K562 (cell line): ENCODE data around the gene ANKMY1. TPM values are rescaled to one million over a fixed set of nuclear protein-coding genes. Genes with fewer than 3 reads are reported as not detected.

Experiments
- CBFA2T2 ChIP-seq: fragments of 450-650 bp; conservative IDR thresholded peaks from 2 replicates; pipeline ENCODE4 v1.6.1; 2017; ENCODE audit warnings: mild to moderate bottlenecking
- CHD7 ChIP-seq: fragments of 200-600 bp; sonication (generic); IDR thresholded peaks from one replicate; pipeline ENCODE4 v1.6.1; 2012; ENCODE audit warnings: mild to moderate bottlenecking, low read depth, low read length, inconsistent platforms
- DMBX1 ChIP-seq: fragments of 250-450 bp; sonication (Bioruptor Pico); IDR thresholded peaks from 2 replicates; pipeline ENCODE4 v1.8.0; 2022; ENCODE audit warnings: inconsistent platforms, mild to moderate bottlenecking, moderate library complexity, borderline replicate concordance
- KLF6 ChIP-seq: fragments of 250-450 bp; sonication (Bioruptor Pico); IDR thresholded peaks from 2 replicates; pipeline ENCODE4 v1.4.0; 2020; ENCODE audit warnings: mild to moderate bottlenecking, moderate library complexity, borderline replicate concordance
- NFE2L1 ChIP-seq: fragments of 450-650 bp; IDR thresholded peaks from 2 replicates; pipeline ENCODE4 v1.6.1; 2016; ENCODE audit warnings: missing genetic modification characterization, low read depth, mild to moderate bottlenecking, missing compliant biosample characterization, moderate library complexity, borderline replicate concordance
- SIN3A ChIP-seq, 2 experiments: fragments of 150-350 bp in 1 of 2; IDR thresholded peaks; 2 replicates each; pipeline ENCODE4 v1.6.1; 2011 to 2016; ENCODE audit warnings: borderline replicate concordance in 2 of 2, low read depth in 2 of 2, low read length in 2 of 2, mild to moderate bottlenecking in 2 of 2, moderate library complexity in 2 of 2; ENCODE audit not compliant: control insufficient read depth in 1 of 2
- STAT5A ChIP-seq: IDR thresholded peaks from 2 replicates; pipeline ENCODE4 v1.6.1; 2012; ENCODE audit warnings: low read length, inconsistent platforms, borderline replicate concordance
- TBP ChIP-seq: optimal IDR thresholded peaks from 2 replicates; pipeline ENCODE3; 2011; ENCODE audit warnings: low read depth, low read length, improper control_type of control experiment
- THRAP3 ChIP-seq: fragments of 450-650 bp; IDR thresholded peaks from 2 replicates; pipeline ENCODE4 v1.6.1; 2016; ENCODE audit warnings: mild to moderate bottlenecking, inconsistent platforms, borderline replicate concordance
- UBTF ChIP-seq, 2 experiments: IDR thresholded peaks; 2 replicates each; pipeline ENCODE4 v1.6.1; 2012; ENCODE audit warnings: improper control_type of control experiment in 2 of 2, low read depth in 2 of 2, low read length in 2 of 2, borderline replicate concordance in 1 of 2
- USF1 ChIP-seq: sonication (generic); formaldehyde crosslinking; IDR thresholded peaks from 2 replicates; pipeline ENCODE4 v1.9.0; 2022; ENCODE audit warnings: mild to moderate bottlenecking, missing genetic modification reagents
- polyA plus RNA-seq, 8 experiments: library from polyadenylated mRNA; depleted of rRNA in 4 of 8; stranded (reverse) in 5 of 8; unstranded in 3 of 8; fragments of >200 nt; fragmentation: Nextera tagmentation in 2 of 8; fragmentation: Illumina TruSeq in 1 of 8; extraction: Ambion mirVana in 2 of 8; extraction: Trizol in 1 of 8; gene quantifications; 2 replicates each; pipeline versions ENCODE4 v1.2.1 to v1.2.3, GENCODE V29; 2011 to 2014; ENCODE audit warnings: inconsistent platforms in 1 of 8, missing spikeins in 1 of 8
- total RNA-seq, 7 experiments: library from RNA; depleted of rRNA in 6 of 7; stranded (reverse); fragments of >200 nt in 6 of 7; fragmentation: Illumina TruSeq in 2 of 7; extraction: Trizol in 2 of 7; gene quantifications; 2 replicates each; pipeline versions ENCODE4 v1.2.1 to v1.2.3, GENCODE V29; 2011 to 2021; ENCODE audit warnings: low replicate concordance in 1 of 7

ANKMY1 gene
- total and polyA plus RNA-seq, 9 of the 15 experiments (the other 6 are each of a cell fraction or from before 2014, with no cell fraction given), result 0.75 to 15.1 (median 11.7) TPM

- TF ChIP-seq CHD7 (no peak), CBFA2T2 (no peak), UBTF (IDR thresholded peaks at IDR 0.05; ENCODE audit: borderline replicate concordance in 1 of 2, low read depth in 2 of 2, low read length in 2 of 2) (no peak), TBP (peak; percentile 83), NFE2L1 (tag) (no peak), SIN3A (IDR thresholded peaks at IDR 0.05; ENCODE audit: borderline replicate concordance in 2 of 2, control insufficient read depth in 1 of 2, low read depth in 2 of 2, low read length in 2 of 2) (peak in 1 of 2 experiments; percentile 7; a peak in 1 of 4 replicates), THRAP3 (no peak), STAT5A (no peak), USF1 (CRISPR knock-in tag) (0 out of 2 replicates have a peak, but pooled peaks have one; percentile 6), KLF6 (CRISPR knock-in tag) (no peak), DMBX1 (CRISPR knock-in tag) (peak; percentile 82)
Observed at GRCh38 chr2:240560480-240561324, 2.9 kb upstream of the ANKMY1 start (continued).
